ENCODE results near the gene HRK.

DNA sequence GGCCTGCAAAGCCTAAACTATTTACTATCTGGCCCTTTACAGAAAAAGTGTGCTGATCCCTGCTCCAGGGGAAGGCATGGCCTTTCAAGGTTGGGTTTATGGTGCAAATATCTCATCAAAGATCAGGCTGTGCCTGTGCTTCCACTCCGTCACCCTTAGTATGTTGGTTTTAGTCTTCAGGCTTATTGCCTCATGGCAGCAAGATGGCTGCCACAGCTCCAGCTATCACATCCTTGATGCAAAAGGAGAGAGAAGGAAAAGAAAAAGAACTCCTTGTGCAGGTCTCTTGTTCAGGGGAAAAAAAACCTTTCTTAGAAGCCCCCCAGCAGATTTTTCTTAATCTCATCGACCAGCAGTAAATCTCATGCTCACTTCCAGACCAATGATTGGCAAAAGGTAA lies 9.1 kb upstream of the HRK start:
- TF ChIP-seq ZNF274 (IDR thresholded peaks at IDR 0.05; ENCODE audit: insufficient read depth, insufficient read length) (no peak), FOXM1 (IDR thresholded peaks at IDR 0.05; ENCODE audit: low read depth, low read length) (no peak), NR2C2 (IDR thresholded peaks at IDR 0.05; ENCODE audit: borderline replicate concordance, control insufficient read depth, insufficient read length, low read depth) (no peak), RBBP5 (conservative IDR thresholded peaks at IDR 0.05) (no peak), MXI1 (IDR thresholded peaks at IDR 0.05; ENCODE audit: low read depth, low read length) (no peak), BHLHE40 (IDR thresholded peaks at IDR 0.05; ENCODE audit: borderline replicate concordance in 1 of 2, low read depth in 2 of 2, low read length in 1 of 2) (no peak), TAF1 (IDR thresholded peaks at IDR 0.05; ENCODE audit: borderline replicate concordance, low read depth, low read length) (no peak)
- TF ChIP-seq, protein P1, sequence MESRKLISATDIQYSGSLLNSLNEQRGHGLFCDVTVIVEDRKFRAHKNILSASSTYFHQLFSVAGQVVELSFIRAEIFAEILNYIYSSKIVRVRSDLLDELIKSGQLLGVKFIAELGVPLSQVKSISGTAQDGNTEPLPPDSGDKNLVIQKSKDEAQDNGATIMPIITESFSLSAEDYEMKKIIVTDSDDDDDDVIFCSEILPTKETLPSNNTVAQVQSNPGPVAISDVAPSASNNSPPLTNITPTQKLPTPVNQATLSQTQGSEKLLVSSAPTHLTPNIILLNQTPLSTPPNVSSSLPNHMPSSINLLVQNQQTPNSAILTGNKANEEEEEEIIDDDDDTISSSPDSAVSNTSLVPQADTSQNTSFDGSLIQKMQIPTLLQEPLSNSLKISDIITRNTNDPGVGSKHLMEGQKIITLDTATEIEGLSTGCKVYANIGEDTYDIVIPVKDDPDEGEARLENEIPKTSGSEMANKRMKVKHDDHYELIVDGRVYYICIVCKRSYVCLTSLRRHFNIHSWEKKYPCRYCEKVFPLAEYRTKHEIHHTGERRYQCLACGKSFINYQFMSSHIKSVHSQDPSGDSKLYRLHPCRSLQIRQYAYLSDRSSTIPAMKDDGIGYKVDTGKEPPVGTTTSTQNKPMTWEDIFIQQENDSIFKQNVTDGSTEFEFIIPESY (IDR thresholded peaks at IDR 0.05): no peak

Data from GM12878 (cell line).